ENCODE measurements around the gene HRH1. TPM values are rescaled to one million over a fixed set of nuclear protein-coding genes. Genes with fewer than 3 reads are reported as not detected.
"Not testable (repeated sequence)": the region's sequence is repeated elsewhere in the genome, so short reads cannot be mapped to it uniquely, and the experiment has no call there.

The HRH1 gene
- total RNA-seq, 2 experiments from 2014 or later, result 0.15 to 0.16 TPM

GRCh38 chr3:11152301-11152700 is 2.0 kb upstream of the HRH1 start:
- no peak overlapping the region for H3K4me3 Mint-ChIP-seq
- no peaks in the 10 kb centered on the region for H3K9me3 Mint-ChIP-seq (ENCODE audit: low read depth)
- CTCF ChIA-PET, result no interaction called here
- peaks cover 12% of the 10 kb centered on the region for H3K4me1 Mint-ChIP-seq
- H3K27ac Mint-ChIP-seq, result no peak overlapping the region
- ATAC-seq (no peak), DNase-seq (no peak)
- H3K27me3 Mint-ChIP-seq, result peaks cover 83% of the 10 kb centered on the region
- no peaks in the 10 kb centered on the region for H3K36me3 Mint-ChIP-seq

- Mint-ChIP-seq H3K27me3 (peaks cover 85% of the 10 kb centered on the region), H3K27ac (no peak overlapping the region), H3K4me3 (no peak overlapping the region)
Observed at GRCh38 chr3:11154953-11155325, 646 bp downstream of the HRH1 start.

GRCh38 chr3:11155341-11156025 is 1.2 kb downstream of the HRH1 start:
- H3K27me3 Mint-ChIP-seq, result peaks cover 86% of the 10 kb centered on the region
- H3K4me1 Mint-ChIP-seq, result peaks cover 12% of the 10 kb centered on the region
- H3K4me3 Mint-ChIP-seq, result no peak overlapping the region
- no peak overlapping the region for H3K27ac Mint-ChIP-seq
- DNase-seq, result no peak
- H3K9me3 Mint-ChIP-seq (ENCODE audit: low read depth), result no peaks in the 10 kb centered on the region
- ATAC-seq, result peak; percentile 72
- CTCF ChIA-PET, result interaction anchor here (1.4 to 2.0 kb wide), 3 partner anchors 89 to 179 kb away, joined by 3 to 9 read pairs (median 3); no protein-coding TSS in a partner anchor
- H3K36me3 Mint-ChIP-seq, result no peaks in the 10 kb centered on the region

More at GRCh38 chr3:11154953-11155325, 646 bp downstream of the HRH1 start:
- DNase-seq, result no peak
- Mint-ChIP-seq H3K9me3 (ENCODE audit: low read depth) (no peaks in the 10 kb centered on the region), H3K4me1 (peaks cover 12% of the 10 kb centered on the region), H3K36me3 (no peaks in the 10 kb centered on the region)
- ATAC-seq, result no peak
- CTCF ChIA-PET, result interaction anchor here (1.4 to 2.0 kb wide), 3 partner anchors 89 to 180 kb away, joined by 3 to 9 read pairs (median 3); no protein-coding TSS in a partner anchor

GRCh38 chr3:11156026-11156410 is 1.7 kb downstream of the HRH1 start:
- Mint-ChIP-seq H3K4me3 (no peak overlapping the region), H3K4me1 (peaks cover 12% of the 10 kb centered on the region), H3K9me3 (ENCODE audit: low read depth) (no peaks in the 10 kb centered on the region), H3K36me3 (no peaks in the 10 kb centered on the region), H3K27me3 (peaks cover 86% of the 10 kb centered on the region), H3K27ac (no peak overlapping the region)
- ATAC-seq (no peak), DNase-seq (no peak)
- CTCF ChIA-PET, result interaction anchor here (1.4 to 2.0 kb wide), 3 partner anchors 90 to 178 kb away, joined by 3 to 9 read pairs (median 3); no protein-coding TSS in a partner anchor

- CTCF ChIA-PET, result no interaction called here
- peaks cover 83% of the 10 kb centered on the region for H3K27me3 Mint-ChIP-seq
- H3K36me3 Mint-ChIP-seq, result no peaks in the 10 kb centered on the region
- H3K4me1 Mint-ChIP-seq, result peaks cover 12% of the 10 kb centered on the region
- ATAC-seq (no peak), DNase-seq (no peak)
- no peaks in the 10 kb centered on the region for H3K9me3 Mint-ChIP-seq (ENCODE audit: low read depth)
- H3K4me3 Mint-ChIP-seq, result no peak overlapping the region
- H3K27ac Mint-ChIP-seq, result no peak overlapping the region
Observed at GRCh38 chr3:11157421-11157820, 3.1 kb downstream of the HRH1 start.

- peaks cover 9% of the 10 kb centered on the region for H3K4me1 Mint-ChIP-seq
- H3K9me3 Mint-ChIP-seq (ENCODE audit: low read depth), result no peaks in the 10 kb centered on the region
- H3K36me3 Mint-ChIP-seq, result no peaks in the 10 kb centered on the region
- no peak for ATAC-seq
- CTCF ChIA-PET, result no interaction called here
- DNase-seq, result no peak
- H3K27ac Mint-ChIP-seq, result no peak overlapping the region
- H3K4me3 Mint-ChIP-seq, result no peak overlapping the region
- H3K27me3 Mint-ChIP-seq, result peaks cover 78% of the 10 kb centered on the region
Observed at GRCh38 chr3:11159421-11159904, 5.2 kb downstream of the HRH1 start.

GRCh38 chr3:11161666-11162065 is 7.4 kb downstream of the HRH1 start:
- CTCF ChIA-PET, result no interaction called here
- H3K27me3 Mint-ChIP-seq, result peaks cover 65% of the 10 kb centered on the region
- no peaks in the 10 kb centered on the region for H3K4me1 Mint-ChIP-seq
- H3K36me3 Mint-ChIP-seq, result no peaks in the 10 kb centered on the region
- no peak overlapping the region for H3K27ac Mint-ChIP-seq
- DNase-seq, result no peak
- H3K4me3 Mint-ChIP-seq, result no peak overlapping the region
- ATAC-seq, result no peak
- no peaks in the 10 kb centered on the region for H3K9me3 Mint-ChIP-seq (ENCODE audit: low read depth)

- no peak overlapping the region for H3K4me3 Mint-ChIP-seq
- no peak overlapping the region for H3K27ac Mint-ChIP-seq
- no peaks in the 10 kb centered on the region for H3K9me3 Mint-ChIP-seq (ENCODE audit: low read depth)
- CTCF ChIA-PET, result no interaction called here
- no peaks in the 10 kb centered on the region for H3K4me1 Mint-ChIP-seq
- no peak for DNase-seq
- peaks cover 55% of the 10 kb centered on the region for H3K27me3 Mint-ChIP-seq
- no peaks in the 10 kb centered on the region for H3K36me3 Mint-ChIP-seq
- ATAC-seq, result no peak
Observed at GRCh38 chr3:11162401-11163345, 8.4 kb downstream of the HRH1 start.

GRCh38 chr3:11164607-11165006 is 10.3 kb downstream of the HRH1 start:
- Mint-ChIP-seq H3K27me3 (peaks cover 42% of the 10 kb centered on the region), H3K9me3 (ENCODE audit: low read depth) (no peaks in the 10 kb centered on the region), H3K4me3 (no peak overlapping the region), H3K4me1 (no peaks in the 10 kb centered on the region), H3K27ac (no peak overlapping the region), H3K36me3 (no peaks in the 10 kb centered on the region)
- no peak for DNase-seq
- no peak for ATAC-seq
- CTCF ChIA-PET, result no interaction called here

GRCh38 chr3:11165476-11165875 is 11.2 kb downstream of the HRH1 start:
- no peak for DNase-seq
- CTCF ChIA-PET, result no interaction called here
- ATAC-seq, result no peak
- no peaks in the 10 kb centered on the region for H3K9me3 Mint-ChIP-seq (ENCODE audit: low read depth)
- H3K27ac Mint-ChIP-seq, result no peak overlapping the region
- no peaks in the 10 kb centered on the region for H3K36me3 Mint-ChIP-seq
- no peaks in the 10 kb centered on the region for H3K4me1 Mint-ChIP-seq
- H3K4me3 Mint-ChIP-seq, result no peak overlapping the region
- H3K27me3 Mint-ChIP-seq, result peaks cover 38% of the 10 kb centered on the region

GRCh38 chr3:11166807-11167400 is 12.6 kb downstream of the HRH1 start:
- H3K9me3 Mint-ChIP-seq (ENCODE audit: low read depth); H3K36me3 Mint-ChIP-seq; DNase-seq; CTCF ChIA-PET; H3K4me1 Mint-ChIP-seq; H3K4me3 Mint-ChIP-seq; H3K27ac Mint-ChIP-seq; ATAC-seq: not testable (repeated sequence)
- peaks cover 34% of the 10 kb centered on the region for H3K27me3 Mint-ChIP-seq

- H3K27me3 Mint-ChIP-seq, result peaks cover 30% of the 10 kb centered on the region
- no peaks in the 10 kb centered on the region for H3K4me1 Mint-ChIP-seq
- no peaks in the 10 kb centered on the region for H3K36me3 Mint-ChIP-seq
- DNase-seq, result no peak
- H3K9me3 Mint-ChIP-seq (ENCODE audit: low read depth), result no peaks in the 10 kb centered on the region
- no peak overlapping the region for H3K4me3 Mint-ChIP-seq
- CTCF ChIA-PET, result no interaction called here
- no peak overlapping the region for H3K27ac Mint-ChIP-seq
- no peak for ATAC-seq
Observed at GRCh38 chr3:11167590-11167989, 13.3 kb downstream of the HRH1 start.

- no peaks in the 10 kb centered on the region for H3K36me3 Mint-ChIP-seq
- H3K4me3 Mint-ChIP-seq, result no peak overlapping the region
- H3K9me3 Mint-ChIP-seq (ENCODE audit: low read depth), result no peaks in the 10 kb centered on the region
- CTCF ChIA-PET, result interaction anchor here (1.4 kb wide), 1 partner anchor 167 kb away, joined by 3 read pairs; no protein-coding TSS in a partner anchor
- no peak for ATAC-seq
- no peaks in the 10 kb centered on the region for H3K4me1 Mint-ChIP-seq
- H3K27ac Mint-ChIP-seq, result no peak overlapping the region
- H3K27me3 Mint-ChIP-seq, result peaks cover 26% of the 10 kb centered on the region
- no peak for DNase-seq
Observed at GRCh38 chr3:11168406-11168805, 14.1 kb downstream of the HRH1 start.

Data from activated CD8-positive, alpha-beta memory T cell treated with anti-CD3 and anti-CD28 coated beads, Interleukin-2, amount 10 ng/mL, durations not matched to agents 7 days and 5 days (primary cell).